Inferior parietal cortex (tissue), 1 donor: Measurements from ENCODE around the gene ERC1.
"Not testable (repeated sequence)": the region's sequence is repeated elsewhere in the genome, so short reads cannot be mapped to it uniquely, and the experiment has no call there.

Experiments
- DNase-seq: peaks from one replicate; pipeline ENCODE4 v3.0.0-alpha.2; 2016; ENCODE audit errors: extremely low spot score

The ERC1 gene

DNA sequence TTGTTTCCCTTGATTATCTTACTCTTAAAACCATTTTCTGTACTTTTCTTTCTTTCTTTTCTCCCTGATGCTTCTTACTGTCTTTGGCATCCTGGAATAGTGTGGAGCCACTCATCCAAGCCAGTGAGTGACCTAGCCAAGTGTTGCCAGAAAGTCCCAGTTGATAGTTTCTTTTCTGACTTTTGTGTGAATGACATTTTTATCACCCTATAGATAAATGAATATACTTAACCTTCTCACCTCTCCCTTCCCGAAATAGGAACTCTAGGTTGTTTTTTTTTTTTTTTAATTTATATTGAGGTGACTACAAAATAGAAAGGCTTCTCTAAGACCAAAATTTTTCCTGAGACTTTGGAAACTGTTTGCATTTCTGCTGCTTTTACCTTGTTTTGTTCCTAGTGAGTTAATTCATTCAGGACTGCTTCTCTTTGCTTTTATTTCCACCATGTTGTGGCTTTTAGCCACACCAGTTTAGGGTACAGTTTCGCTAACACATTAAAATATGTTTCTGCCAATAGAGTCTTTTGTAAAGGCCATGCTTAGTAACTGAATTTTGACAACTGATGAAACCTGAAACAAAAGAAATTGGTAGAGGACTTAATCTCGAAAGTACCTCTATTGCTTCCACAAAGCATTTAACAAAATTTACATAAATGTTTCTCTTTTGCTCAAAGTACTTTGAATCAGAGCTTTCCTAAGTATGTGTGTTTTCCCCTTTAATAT lies 194.6 kb downstream of the ERC1 start:
- no peak for DNase-seq

DNA sequence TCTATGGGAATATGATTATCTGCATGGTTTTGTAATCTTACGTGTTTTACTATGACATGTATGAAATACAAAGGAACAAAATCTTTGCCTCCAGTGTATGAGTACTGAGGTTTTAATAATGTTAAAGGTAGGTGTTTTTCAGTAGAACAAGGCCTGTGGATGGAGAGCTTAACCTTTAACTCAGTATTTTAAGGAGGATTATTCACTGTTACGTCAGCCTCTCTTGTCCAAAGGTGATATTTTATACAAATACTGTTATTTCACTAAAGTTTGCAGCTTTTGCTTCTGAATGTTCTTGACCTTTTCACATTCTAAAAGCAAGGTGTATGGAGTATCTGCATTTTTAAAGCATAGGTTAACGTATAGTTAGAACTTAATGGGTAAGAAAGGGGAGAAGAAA lies 195.3 kb downstream of the ERC1 start:
- DNase-seq = no peak

DNA sequence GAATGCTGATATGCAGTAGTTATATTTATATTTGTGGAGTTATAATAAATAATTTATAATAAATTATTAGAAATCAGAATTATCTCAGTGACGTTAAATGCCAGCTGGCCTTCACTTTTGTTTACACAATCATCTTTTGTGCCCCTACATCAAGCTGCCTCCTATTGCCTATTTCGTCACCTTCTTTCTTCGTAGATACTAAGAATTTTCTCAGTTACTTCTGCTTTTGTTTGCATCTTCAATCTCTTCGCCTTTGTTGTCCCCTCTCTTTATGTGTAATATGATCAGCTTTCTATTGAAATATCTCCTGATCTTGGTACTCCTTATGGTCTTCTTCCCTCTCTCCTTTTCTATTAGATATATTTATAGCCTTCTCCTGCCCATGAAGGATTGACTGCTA lies 197.0 kb downstream of the ERC1 start:
- no peak for DNase-seq

DNA sequence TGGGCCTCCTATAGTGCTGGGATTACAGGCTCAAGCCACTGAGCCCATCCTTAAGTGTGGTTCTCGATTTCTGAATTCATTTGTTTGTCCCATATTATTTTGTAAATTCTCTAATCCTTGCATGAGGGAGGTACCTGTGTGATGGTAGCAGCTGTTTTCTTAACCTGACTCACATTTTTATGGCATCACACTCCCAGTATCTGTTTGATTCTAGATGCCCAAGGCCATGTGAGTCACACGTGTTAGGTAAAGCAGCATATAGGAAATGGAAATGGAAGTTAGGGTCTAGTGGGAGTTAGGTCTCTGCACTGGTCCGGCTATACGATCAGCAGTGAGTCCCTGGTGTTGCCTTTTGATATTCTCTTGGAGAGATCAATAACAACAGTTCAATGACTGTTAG lies 198.1 kb downstream of the ERC1 start:
- no peak for DNase-seq

DNA sequence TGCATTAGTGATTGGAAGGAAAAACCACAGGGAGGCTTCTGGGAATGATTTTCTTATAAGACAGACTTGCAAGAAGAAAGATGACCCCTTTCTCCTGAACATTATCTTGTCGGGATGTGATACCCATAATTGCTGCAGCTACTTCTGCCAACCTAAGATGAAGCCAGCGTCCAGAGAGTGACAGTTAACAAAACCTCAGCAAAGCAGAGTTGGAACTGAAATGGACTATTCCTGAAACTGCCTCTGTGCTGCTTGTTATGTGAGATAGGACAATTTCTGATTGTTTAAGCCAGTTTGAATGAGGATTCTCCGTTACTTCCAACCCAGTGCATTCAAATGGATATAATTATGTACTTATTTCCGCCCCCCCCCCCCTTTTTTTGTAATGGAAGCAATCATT lies 204.5 kb downstream of the ERC1 start:
- no peak for DNase-seq

DNA sequence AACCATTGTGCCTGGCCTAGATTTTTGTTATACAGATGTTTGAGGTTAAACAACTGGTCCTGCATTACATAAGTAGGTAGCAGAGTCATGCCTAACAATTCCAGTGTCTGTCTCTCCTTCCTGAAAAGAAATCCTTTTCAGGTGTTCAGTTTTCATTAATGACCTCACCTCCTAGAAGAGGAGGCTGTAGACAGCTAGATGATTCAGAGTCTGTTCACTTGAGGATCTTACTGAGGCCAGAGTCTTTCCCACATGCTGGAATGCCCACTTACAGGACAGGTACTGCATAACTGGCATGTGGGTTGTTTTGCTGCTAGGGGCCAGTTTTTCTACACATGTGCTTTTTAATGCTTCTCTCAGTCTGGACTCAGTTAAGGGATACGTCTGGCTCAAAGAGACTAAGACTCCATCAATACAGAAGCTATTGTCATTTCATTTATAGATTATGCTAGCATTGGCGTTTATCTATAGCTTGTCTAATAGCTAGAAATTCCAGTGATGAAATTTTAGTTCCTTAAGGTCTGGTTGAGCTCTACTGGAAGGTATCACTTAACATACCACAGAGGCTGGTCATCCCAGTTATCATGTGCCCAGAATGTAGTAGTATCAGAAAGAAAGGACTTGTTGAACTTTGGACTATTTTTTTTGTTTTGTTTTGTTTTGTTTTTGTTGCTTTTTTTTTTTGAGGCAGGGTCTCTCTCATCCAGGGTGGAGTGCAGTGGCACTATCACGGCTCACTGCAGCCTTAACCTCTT lies 206.4 kb downstream of the ERC1 start:
- DNase-seq = no peak

DNA sequence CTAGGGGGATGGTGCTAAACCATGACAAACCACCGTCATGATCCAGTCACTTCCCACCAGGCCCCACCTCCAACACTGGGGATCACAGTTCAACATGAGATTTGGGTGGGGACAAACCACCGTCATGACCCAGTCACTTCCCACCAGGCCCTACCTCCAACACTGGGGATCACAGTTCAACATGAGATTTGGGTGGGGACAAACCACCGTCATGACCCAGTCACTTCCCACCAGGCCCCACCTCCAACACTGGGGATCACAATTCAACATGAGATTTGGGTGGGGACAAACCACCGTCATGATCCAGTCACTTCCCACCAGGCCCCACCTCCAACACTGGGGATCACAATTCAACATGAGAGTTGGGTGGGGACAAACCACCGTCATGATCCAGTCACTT lies 207.8 kb downstream of the ERC1 start:
- not testable (repeated sequence) for DNase-seq

DNA sequence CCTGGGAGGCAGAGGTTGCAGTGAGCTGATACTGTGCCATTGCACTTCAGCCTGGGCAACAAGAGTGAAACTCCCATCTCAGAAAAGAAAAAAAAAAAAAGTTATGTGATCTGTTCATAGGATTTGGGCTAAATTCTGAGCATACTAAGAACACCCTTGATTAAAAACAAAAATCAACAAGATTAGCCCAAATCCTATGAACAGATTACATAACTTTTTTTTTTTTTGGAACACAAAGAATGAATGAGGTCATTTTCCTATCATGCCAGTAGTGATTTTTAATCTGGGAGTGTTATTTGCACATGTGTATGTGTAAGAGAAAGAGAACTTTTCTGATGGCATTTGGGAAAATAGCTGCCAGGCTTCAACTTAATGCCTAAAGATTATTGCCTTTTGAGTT lies 208.7 kb downstream of the ERC1 start:
- DNase-seq = no peak

DNA sequence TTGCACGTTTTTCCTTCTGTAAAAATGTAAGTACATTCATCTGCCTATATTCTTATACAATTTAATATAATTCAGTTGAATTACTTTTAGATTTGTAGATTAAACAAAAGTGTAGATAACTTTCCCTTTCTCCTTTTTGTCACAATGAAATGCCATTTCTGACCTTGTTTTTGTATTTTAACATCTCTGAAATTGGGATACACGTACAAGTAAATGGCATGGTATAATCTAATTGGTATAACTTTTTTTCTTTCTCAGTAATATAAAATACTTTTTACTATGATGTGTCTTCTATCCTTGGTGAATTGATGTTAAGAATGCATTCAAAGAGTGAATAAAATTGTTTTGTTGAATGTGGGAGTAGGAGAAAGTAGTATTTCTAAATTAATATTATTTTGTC lies 210.0 kb downstream of the ERC1 start:
- no peak for DNase-seq

DNA sequence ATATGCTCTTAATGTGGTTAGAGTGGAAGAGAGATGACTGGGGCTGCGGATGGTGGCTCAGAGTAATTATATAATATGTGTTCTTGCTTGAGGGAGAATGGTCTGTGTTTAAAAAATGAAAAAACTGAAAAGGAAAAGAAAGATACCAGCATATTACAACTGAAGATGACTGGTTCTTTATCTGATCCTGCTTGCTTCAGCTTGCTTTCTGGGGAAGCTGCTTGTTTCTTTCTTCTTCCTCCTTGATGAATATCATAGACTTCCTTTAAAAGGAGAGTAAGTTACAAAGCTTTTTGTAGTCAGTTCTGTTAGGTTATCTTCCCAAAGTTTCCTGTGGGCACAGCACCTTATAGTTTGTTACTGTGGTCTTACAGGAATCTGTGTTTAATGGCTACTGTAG lies 210.9 kb downstream of the ERC1 start:
- DNase-seq = no peak

DNA sequence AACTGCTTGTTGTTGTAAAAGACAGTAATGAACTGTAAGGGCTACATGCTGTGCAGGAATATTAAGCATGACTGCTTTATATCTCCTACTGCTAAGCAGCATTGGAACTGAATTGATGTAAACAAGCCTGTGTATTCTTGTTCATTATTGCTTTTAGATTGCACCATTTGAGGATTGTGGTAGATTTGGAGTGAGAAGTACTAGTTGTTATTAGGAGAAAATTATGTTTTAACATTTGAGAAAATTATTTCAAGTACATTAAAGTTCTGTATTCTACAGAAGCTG lies 212.7 kb downstream of the ERC1 start:
- DNase-seq = no peak

DNA sequence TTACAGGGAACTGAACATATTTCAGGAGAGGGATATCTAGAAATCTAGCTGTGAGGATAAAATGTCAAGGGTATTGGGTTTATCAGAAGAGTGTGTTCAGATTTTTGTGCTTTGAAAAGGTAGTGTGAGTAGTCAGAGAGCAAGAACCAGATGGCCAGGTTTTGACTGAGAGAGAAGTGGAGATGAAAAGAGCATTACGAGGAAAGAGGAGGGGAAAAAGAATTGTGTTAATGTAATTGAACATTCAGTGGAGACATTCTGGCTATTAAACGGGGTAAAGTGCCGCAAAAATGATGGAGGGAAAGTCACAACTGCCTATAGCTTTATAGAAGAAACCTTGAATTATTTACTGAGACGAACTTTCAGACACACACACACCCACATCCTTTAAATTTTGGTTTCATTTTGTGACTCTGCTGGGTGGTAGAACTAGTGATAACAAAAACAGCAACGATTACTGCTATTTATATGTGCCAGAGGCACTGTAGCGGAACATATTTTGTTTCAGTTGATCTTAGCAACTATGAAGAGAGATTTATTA lies 213.6 kb downstream of the ERC1 start:
- no peak for DNase-seq

DNA sequence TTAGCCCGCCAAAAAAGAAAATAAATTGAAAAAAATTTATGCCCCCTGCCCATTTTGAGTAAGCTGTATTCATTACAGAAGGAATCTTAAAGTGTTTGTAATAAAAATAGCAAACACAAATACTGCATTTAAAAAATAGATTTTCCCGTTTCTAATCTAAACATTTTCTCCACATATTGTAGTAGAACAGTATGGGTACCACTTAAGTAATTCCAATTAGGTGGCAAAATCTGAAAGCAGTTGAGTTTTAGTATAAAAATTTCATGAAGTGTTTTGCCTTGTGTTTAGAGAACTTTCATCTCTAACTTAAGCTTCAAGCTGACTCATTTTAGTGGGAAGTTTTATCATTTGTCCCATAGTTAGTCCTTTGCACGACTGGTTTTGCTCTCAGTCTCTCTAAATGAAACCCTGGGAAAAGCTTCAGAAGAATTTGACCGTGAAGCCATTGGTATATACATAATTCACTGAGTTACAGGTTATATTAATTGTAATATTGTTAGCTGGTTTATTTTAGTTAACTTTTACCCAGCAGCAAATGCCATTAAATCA lies 214.6 kb downstream of the ERC1 start:
- DNase-seq = no peak

DNA sequence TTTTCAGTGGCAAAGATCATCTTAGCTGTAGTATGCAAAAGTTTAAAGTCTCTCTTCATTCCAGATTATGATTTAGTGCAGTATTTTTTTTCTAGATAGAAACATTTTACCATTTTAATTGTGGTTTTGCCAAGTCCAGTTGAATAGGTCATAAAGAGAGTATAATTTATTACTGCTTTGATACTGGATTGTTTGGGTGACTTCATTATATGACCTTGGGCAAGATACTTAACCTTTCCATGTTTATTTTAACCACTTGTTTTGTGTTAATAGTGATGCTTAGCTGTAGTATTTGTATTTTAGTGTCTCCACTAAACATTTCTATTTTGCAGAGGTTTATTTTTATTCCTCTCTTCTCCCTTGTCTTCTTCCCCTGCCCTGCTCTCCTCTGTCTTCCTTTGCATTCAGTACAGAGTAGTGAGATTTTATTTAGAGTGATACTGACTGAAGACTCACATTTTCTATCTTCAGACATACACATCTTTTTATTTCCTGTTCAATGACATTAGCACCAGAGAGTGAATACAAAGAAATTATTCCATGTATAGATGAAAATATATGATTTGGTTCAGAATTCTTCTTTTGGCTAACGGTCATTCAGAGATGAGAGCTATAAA lies 215.2 kb downstream of the ERC1 start:
- no peak for DNase-seq

DNA sequence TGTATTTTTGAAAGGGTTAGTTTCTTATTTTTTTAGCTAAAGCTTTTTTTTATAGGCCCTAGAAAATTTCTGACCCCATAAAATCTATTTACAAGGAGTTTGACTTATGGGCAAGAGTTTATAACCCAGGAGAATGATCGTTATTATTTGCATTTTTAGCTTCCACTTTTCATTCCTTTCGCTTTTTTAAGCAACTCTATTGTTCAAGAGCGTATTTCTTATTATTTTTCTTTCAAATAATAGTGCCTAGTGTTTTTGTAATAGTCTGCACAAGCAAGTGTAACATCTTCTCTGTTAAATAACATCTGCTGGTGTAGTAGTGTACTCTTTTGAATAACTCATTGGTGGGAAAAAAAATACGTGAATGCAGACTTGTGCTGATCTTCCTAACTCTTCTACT lies 216.3 kb downstream of the ERC1 start:
- DNase-seq = no peak

DNA sequence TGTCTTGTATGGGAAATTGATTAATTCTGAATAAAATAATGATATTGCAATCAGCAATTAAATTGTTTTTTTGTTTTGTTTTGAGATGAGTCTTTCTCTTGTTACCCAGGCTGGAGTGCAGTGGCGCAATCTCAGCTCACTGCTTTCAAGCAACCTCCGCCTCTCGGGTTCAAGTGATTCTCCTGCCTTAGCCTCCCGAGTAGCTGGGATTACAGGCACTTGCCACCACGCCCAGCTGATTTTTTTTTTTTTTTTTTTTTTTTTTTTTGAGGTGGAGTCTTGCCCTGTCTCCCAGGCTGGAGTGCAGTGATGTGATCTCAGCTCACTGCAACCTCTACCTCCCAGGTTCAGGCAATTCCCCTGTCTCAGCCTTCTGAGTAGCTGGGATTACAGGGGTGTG lies 217.7 kb downstream of the ERC1 start:
- DNase-seq = not testable (repeated sequence)

DNA sequence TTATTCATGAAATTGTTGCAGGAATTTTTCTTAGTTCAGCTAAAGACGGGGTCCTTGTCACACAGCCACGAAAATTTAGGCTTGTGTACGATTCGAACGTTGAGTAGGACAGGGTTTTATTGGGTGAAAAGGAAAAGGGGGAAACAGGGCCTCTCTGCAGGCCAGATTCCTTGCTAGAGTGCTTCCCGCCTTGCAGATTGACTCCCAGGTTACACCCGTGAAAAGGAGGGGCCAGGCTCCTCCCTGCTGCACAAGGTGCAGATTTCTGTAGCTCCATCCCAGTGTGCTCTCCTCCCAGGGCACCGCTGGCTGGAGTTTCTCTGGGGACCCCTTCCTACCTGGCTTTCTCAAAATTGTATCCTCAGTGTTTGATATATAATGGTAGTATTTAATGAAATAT lies 221.5 kb downstream of the ERC1 start:
- DNase-seq = no peak

DNA sequence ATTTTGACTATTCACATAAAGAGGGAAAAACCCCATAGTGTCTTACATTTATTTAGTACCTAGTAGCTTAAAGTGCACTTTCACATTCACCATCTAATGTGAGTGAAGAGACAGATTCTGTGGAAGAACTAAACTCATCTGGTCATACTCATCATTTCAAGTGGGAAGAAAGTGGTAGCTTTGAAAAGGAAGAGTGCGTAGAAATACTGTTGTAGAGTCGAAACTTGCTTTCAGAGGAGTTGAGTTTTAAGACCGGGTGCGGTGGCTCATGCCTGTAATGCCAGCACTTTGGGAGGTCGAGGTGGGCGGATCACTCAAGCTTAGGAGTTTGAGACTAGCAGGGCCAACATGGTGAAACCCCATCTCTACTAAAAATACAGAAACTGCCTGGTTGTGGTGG lies 222.2 kb downstream of the ERC1 start:
- DNase-seq = no peak

DNA sequence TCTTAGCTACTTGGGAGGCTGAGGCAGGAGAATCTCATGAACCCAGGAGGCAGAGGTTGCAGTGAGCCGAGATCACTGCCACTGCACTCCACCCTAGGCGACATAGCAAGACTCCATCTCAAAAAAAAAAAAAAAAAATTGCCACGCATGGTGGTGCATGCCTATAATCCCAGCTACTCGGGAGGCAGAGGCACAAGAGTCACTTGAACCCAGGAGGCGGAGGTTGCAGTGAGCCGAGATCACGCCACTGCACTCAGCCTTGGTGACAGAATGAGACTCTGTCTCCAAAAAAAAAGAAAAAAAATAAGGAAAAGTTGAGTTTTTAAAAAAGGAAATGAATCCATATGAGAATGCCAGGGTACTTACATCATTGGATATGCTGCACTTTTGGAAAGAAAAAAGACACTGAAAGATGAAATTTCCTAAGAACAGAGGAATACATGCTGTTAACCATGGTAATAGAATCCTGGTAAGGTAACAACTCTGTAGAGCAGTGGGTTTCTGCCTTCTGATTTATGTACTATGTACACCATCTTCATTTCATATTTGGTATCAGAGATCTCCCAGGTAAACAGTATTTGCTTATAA lies 222.7 kb downstream of the ERC1 start:
- no peak for DNase-seq

DNA sequence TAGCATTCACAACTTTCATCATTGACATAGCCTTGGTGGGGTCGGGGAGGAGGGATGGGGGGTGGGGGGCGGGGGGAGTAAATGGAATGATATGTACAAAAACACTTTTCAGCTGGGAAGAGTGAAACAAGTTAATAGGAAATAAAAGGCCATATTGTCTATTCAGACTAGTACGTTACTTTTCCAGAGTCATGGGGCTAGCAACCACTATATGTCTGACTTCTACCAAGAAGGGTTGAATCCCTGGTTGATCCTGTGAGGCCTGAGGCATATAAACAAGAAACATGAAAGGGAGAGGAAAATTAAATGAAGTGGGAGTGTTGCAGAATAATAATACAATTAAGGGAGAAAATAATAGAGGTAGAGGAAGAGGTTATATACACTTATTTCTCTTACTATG lies 225.5 kb downstream of the ERC1 start:
- DNase-seq = no peak

DNA sequence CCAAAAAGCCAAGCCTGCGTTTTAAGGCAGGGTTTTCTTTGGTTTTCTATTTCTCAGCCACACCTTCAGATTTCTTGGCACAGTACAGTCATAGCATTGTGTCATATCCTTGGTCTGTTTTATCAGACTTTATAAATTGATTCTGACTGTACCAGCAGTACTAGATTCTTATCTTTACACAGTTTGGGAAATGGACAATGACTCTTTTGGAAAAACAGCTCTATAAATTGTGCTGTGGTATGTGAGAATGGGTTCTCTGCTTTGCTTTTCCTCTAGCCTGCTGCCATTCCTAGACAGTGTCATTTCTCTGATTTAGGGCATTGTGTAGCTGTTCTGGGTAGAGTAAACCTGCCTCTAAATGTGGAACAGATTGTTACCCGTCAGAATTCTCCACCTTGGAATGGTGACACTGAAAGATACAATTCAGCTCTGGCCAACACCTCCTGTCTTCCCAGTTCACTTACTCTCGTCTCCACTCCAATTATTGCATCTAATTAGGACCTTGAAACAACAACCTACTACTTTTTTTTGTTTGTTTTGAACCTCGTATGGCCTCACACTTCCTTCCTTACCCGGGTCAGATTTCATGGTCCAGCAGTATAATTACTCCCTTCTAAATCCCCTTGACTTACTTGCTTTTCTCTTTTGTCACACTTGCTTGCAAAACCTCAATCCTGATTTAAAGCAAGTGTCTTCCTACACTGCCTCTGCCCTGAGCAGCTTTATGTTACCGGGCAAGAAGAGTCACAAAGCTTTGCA lies 226.3 kb downstream of the ERC1 start:
- DNase-seq = no peak

DNA sequence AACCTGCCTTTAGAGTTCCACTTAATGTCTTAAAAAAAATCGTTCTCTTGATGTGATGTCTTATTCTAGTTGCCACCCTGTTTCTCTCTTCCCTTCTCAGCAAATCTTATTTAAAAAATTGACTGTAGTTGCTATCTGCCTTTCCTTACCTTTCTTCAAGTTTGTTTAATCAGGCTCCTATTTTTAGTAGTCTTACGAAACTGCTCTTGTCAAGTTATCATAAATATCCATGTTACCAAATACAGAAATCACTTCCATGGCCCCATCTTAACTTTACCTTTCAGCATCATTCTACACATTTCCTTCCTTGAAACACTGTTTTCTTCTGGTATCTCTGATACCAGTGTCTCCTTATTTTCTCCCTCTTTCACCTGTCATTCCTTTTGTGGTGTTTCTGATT lies 227.3 kb downstream of the ERC1 start:
- DNase-seq = no peak
